ENCODE results near the gene KLF11.

DNA sequence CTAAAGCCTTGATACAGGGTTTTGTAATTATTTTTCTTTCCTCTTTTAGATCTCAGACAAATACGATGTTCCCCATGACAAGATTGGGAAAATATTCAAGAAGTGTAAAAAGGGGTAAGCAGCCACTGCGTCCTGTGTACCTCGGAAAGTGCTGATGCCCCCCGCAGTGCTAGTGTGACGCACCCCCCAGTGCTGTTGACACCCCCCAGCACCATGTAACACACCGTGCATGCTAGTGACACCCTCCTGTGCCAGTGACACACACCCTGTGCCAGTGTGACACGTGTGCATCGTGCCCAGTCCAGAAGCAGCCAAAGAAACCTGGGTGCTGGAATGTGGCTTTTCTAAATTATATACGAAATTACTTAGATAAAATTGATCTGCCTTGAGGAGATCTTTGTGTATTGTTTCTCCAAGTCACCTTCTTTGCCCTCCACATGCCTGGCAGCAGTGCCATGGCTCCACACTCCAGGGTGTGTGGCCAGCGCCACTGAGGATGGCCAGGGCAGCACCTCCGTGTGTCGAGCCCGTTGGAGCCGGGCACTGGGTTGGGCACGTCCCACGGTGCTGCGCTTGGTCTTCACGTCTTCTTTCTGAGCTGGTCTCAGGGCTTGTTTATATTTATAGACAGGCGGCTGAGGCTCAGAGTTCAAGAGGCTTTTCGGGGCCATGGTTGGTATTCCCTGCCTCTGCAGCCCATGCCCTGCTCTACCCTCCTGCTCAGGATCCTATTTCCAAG lies 44.3 kb upstream of the KLF11 start:
- TF ChIP-seq SRSF1 (IDR thresholded peaks at IDR 0.05; ENCODE audit: low read depth, low read length) (no peak), ZNF232 (CRISPR knock-in tag; IDR thresholded peaks at IDR 0.05) (no peak)
- TF ChIP-seq, protein P1, sequence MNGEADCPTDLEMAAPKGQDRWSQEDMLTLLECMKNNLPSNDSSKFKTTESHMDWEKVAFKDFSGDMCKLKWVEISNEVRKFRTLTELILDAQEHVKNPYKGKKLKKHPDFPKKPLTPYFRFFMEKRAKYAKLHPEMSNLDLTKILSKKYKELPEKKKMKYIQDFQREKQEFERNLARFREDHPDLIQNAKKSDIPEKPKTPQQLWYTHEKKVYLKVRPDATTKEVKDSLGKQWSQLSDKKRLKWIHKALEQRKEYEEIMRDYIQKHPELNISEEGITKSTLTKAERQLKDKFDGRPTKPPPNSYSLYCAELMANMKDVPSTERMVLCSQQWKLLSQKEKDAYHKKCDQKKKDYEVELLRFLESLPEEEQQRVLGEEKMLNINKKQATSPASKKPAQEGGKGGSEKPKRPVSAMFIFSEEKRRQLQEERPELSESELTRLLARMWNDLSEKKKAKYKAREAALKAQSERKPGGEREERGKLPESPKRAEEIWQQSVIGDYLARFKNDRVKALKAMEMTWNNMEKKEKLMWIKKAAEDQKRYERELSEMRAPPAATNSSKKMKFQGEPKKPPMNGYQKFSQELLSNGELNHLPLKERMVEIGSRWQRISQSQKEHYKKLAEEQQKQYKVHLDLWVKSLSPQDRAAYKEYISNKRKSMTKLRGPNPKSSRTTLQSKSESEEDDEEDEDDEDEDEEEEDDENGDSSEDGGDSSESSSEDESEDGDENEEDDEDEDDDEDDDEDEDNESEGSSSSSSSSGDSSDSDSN (IDR thresholded peaks at IDR 0.05; ENCODE audit: borderline replicate concordance in 1 of 2, low read depth in 2 of 2, low read length in 2 of 2), result no peak
